HG02610 (cell line): ENCODE results near the gene UQCRC2.
A peak's percentile ranks its signal among the peaks of the same experiment; 100 is the strongest.
"Not testable (repeated sequence)": the region's sequence is repeated elsewhere in the genome, so short reads cannot be mapped to it uniquely, and the experiment has no call there.

ENCODE experiments used
- ATAC-seq: cut with Tn5 transposase; IDR thresholded peaks from one replicate; pipeline ENCODE4 v1.9.1; 2021; ENCODE audit warnings: mild to moderate bottlenecking, moderate library complexity; ENCODE audit not compliant: unreplicated experiment

UQCRC2 gene

DNA sequence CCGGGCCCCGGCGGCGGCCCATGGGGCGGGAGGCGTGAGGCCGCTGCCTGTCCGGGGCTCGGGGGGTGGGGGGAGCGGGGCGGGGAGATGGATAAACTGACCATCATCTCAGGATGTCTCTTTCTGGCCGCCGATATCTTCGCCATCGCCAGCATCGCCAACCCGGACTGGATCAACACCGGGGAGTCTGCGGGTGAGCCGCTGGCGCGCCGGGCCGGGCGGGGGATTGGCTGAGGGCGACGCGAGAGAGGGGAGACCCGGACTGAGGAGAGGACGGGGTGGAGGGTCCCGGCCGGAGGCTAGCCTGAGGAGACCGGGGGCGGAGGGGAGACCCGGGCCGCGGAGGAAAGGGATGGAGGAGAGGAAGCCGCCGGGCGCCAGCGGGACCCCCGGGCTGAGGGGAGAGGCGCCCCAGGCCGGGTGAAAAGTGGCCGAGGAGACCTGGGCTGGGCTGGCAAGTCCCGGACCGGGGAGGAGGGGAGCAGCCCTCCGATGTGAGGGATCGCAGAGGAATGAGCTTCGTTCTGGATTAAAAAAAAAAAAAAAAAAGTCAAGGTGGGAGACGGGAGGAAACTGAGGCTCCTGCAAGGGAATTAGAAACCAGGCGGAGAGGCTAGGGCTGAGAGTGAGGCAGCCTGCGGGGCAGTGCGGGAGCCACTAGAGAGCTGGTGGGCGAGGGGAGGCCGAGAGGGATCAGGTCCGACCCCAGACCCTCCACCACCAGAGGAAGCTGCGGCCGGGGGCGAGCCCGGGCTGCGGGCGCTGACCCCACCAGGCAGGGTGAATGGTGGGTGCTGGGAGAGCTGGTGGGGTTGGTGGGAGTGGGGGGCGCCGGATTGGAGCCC lies 55.3 kb downstream of the UQCRC2 start:
- peak; percentile 12 for ATAC-seq

DNA sequence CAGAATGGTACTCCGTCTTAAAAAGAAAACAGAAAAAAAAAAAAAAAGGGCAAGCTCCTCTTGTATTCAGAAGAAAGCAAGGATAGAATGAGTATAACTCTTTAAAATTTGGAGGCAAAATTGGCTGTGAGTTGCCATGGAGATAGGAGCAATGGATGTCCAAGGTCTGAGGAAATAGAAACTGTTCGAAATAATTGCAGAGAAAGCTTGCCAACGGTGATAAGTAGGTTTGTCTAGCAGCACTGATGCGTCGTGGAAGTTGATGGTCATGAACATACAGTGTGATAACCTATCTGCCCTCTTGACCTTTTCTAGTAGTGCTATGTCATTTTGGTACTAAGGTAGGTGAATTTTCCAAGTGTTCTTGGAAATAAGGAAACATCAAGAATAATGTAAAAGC lies 57.7 kb downstream of the UQCRC2 start:
- ATAC-seq, result no peak

DNA sequence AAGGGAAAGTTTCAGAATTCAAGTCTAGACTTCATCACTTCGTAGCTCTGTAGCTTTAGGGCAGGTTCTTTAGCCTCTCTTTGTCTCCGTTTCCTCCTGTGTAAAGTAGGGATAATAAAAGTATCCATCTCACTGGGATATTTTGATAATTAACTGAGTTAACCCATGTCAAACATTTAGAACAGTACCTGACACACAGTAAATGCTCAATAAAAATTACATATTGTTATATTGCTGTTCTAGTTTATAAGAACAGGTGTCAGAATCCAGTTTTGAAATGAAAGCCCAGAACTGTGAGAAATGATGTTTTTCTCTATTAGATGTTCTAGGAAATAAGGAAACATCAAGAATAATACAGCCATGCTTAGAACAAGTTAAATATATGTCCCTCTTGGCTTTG lies 59.1 kb downstream of the UQCRC2 start:
- ATAC-seq, result no peak

DNA sequence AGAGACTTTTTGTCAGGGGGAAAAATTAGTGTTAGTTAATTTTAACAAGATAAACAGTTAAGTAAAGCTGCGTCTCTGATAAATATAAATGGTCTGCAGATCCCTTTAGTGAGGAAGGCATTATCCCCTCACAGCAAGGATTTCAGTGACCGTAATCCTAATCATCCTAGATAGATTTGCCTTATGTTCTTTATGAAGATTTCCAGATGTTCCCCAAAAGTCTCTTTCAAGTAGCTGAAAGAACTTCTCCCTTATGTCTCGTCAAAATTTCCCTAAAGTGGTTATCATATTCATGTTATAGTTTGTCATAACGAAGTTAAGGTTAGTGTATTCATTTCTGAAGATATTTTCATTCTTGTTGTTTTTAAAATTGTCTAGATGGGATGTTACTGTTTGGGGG lies 60.3 kb downstream of the UQCRC2 start:
- ATAC-seq, result no peak

DNA sequence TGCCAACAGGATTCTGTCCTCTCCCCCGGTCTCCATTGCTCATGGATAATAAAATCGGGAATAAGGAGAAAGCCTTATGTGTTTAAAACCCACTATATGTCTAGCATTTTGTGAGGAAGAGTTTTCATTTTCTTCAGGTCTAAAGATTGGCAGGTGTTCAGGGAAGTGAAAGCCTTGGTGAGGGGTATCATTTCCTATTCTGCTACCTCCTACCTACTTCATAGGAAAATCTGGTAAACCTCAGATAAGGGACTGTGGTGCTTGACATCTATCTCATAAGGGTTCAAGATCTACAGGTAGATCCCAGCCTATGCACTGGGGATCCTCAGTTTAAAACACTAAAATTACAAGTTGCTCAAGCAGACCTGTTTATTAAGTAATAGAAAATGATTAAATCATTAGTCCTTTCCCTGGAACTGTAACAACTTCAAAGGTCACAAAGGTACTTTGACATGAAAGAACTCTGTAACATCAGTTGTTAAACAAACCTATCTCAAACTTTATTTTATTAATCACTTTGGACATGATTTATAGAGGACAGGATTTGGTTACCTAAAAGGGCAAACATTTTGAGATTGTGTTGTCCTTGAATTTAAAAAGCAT lies 61.2 kb downstream of the UQCRC2 start:
- ATAC-seq, result no peak

DNA sequence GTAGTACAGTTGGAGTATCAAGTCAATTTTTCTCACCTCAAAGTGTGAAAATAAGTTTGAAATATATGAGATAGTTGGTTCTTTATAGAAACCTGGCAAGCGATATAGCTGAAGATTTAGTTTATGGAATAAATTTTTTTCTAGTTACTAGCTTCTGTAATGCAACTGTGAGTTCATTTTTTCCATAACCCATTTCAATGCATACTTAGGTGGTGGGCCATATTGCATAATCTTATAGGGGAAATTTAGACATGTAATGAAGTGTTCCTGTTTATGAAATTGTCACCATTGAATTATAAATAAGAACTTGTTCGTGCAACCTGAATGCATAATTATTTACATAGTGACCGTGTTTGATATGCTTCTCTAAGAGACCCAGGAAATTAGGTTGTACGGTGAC lies 63.8 kb downstream of the UQCRC2 start:
- ATAC-seq, result no peak

DNA sequence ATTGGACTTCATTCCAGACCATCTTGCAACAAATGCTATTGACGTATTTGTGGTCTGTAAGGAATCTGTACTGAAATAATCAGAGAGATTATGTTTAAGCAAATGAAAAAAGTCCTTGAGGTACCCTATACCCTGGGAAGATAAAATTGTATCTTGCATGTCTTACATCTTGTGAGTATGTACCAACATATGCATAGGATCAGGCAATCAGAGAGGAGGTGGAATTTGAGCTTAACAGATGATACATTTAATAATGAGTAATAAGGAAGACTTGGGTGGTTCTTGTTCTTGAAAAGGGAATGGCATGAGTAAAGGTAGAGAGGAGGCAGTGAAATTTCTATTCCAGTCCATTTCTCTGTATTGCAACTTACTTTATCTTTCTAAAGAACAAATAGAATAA lies 65.4 kb downstream of the UQCRC2 start:
- ATAC-seq, result no peak

DNA sequence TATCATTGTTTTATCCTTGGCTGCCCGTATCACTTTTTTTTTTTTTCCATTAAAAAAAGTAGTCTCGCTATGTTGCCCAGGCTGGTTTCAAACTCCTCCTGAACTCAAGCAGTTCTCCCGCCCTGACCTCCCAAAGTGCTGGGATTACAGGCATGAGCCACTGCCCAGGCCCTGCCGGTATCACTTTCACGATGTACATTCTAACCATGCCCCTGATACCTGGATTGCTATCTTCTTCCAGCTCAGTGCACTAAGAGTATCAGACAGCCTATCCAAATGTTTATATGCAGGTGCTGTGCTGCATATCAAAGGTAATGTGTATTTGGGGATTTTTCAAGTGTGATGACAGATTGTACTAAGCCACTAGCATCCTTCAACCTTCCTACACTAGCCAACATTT lies 69.0 kb downstream of the UQCRC2 start:
- ATAC-seq, result no peak

DNA sequence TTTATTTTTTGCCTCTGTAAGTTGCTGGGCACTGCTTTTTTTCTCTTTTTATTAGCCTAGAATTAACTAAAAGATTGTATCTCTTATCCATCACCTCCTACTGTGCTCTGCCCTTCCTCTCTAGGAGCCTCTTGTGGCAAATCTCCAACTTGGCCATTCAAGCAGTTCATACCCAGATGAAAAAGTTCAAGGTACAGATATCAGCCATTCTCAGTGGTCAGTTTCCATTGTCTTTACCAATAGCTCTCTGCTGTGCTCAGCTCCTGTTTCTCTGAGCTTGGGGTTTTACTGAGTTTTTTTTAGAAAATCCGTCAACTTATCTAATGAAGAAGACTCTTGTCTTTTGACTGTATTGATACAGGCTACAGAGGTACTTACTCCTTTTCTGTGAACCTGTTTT lies 70.3 kb downstream of the UQCRC2 start:
- ATAC-seq, result no peak

DNA sequence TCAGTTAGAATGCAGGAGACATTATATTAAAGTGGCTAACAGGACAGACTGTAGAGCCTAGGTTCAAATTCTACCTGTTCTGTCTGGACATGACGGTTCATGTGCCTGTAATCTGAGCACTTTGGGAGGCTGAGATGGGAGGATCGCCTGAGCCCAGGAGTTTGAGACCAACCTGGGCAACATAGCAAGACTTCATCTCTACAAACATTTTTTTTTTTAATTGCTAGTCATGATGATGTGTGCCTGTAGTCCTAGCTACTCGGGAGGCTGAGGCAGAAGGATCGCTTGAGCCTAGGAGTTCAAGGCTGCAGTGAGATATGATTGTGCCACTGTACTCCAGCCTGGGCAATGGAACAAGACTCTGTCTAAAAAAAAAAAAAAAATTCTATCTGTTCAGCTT lies 71.6 kb downstream of the UQCRC2 start:
- not testable (repeated sequence) for ATAC-seq

DNA sequence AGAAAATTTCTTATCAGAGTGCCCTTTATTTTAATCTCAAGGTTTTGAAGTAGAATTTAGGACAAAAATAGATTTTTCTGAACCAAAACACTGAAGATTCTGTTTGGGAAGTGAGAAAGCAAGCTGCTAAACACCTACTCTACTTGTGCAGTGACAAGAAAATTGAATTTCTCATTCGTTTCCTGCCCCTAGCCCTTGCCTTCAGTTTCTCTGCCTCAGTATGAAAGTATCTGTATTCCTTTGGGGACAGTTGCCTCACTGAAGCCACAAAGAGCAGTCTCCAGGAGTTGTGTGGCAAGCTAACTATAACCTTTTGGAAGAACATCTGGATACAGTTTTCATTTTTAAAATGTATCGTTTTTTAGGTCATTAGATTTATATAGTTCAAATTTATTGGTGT lies 74.5 kb downstream of the UQCRC2 start:
- ATAC-seq, result no peak

DNA sequence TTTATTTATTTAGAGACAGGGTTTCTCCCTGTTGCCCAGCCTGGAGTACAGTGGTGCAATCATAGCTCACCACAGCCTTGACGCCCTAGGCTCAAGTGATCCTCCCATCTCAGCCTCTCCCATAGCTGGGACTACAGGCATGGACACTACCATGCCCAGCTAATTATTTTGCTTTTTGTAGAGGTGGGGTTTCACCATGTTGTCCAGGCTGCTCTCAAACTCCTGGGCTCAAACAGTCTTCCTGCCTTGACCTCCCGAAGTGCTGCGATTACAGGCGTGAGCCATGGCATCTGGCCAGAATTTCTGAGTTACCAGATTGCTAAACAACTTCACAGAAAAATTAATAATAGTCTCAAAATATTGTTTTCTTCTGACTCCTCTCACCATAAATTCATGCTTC lies 76.5 kb downstream of the UQCRC2 start:
- no peak for ATAC-seq

DNA sequence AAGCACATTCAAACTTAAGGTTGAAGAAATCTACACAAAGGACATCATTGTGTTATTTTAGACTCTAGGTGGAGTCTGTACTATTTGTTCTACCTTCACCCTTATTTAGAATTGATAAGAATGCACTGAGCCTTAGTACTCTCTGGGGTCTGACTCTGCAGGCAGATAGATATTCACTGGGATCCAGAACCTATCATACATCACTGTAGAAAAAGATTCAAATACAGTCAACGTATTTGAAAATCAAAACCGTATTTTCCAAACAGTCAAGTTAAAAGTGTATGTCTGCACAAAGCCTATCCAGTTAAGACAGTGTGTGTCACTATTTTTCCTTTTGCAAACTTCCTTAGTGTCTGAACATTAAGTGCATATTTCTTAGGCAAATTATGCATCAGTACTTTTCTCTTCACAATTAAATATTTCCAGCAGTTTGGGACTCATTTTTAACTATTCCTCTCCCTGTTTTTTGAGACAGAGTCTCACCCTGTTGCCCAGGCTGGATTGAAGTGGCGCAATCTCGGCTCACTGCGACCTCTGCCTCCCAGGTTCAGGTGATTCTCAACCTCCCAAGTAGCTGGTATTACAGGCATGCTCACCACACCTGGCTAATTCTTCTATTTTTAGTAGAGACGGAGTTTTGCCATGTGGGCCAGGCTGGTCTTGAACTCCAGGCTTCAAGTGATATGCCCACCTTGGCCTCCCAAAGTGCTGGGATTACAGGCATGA lies 77.1 kb downstream of the UQCRC2 start:
- ATAC-seq, result no peak

DNA sequence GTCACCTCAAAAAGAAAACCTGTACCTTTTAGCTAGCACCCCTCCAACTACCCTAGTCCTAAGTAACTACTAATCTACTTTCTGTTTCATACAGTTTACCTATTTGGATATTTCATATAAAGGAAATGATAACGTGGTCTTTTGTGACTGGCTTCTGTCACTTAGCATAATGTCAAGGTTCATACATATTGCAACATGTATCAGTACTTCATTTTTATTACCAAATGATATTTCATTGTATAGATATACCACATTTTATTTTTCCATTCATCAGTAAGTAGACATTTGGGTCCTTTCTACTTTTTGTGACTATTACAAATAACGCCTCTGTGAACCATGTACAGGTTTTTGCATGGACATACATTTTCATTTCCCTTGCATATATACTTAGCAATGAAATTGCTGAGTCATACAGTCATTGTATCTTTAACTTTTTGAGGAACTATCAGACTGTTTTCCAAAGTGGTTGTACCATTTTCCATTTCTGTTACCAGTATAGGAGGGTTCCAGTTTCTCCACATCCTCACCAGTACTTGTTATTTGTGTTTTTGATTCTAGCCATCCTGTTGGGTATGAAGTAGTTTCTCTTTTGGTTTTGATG lies 78.4 kb downstream of the UQCRC2 start:
- ATAC-seq, result no peak
